ELF-1 (cell line): ENCODE results near the gene BCAN.

ENCODE experiments used
- DNase-seq: peaks from one replicate; pipeline ENCODE4 v3.0.0-alpha.2; 2016; ENCODE audit warnings: low read depth, low spot score

Gene BCAN

DNA sequence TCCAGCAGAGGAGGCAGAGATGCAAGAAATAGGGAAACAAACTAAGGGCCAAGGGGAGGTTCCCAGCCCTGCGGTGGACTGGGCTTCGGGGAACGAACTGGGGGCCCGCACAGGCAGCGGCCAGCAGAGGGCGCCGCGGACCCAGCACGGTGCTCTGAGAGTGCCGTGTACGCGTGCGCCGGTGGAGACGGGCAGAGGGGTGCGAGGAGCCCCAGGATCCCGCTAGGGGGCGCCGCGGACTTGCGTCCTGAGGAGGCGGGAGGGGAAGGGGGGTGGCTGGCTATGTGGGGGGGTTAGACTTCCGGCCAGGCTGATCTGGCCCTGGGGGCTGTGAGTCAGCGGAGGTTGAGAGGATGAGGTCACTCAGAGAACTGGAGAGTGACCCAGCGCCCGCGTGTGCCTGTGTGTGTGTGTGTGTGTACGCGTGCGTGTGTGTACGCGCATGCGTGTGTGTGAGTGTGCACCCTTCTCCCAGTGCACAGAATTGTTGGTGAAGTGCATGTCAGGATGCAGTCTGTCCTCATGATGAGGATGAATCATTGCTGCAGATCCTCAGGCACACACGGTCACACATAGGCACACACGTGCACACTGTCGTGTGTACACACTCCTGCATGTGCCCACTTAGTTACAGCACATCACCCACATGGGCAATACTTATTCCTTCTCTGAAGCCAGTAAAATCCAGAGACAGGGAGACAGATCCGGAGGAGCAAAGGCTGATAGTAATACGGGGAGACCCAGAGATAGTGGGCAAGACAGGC lies 18.3 kb downstream of the BCAN start:
- DNase-seq, result peak; percentile 99

DNA sequence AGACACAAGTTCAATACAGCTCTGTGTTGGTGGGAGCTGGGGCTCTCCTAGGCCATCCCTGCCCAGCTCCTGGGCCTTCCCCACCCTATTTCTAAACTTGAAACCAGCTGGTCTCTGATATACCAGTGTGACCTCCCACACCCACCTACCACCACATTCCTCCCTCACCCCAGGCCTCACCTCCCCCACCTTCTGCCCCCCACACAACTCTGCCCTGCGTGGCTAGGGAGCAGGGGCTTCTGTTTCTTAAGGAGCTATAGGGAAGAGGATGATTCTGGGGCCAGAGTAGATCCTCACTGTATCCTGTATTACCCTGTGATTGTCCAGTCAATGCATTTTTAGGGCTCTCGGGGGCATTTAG lies 18.8 kb downstream of the BCAN start:
- no peak for DNase-seq

DNA sequence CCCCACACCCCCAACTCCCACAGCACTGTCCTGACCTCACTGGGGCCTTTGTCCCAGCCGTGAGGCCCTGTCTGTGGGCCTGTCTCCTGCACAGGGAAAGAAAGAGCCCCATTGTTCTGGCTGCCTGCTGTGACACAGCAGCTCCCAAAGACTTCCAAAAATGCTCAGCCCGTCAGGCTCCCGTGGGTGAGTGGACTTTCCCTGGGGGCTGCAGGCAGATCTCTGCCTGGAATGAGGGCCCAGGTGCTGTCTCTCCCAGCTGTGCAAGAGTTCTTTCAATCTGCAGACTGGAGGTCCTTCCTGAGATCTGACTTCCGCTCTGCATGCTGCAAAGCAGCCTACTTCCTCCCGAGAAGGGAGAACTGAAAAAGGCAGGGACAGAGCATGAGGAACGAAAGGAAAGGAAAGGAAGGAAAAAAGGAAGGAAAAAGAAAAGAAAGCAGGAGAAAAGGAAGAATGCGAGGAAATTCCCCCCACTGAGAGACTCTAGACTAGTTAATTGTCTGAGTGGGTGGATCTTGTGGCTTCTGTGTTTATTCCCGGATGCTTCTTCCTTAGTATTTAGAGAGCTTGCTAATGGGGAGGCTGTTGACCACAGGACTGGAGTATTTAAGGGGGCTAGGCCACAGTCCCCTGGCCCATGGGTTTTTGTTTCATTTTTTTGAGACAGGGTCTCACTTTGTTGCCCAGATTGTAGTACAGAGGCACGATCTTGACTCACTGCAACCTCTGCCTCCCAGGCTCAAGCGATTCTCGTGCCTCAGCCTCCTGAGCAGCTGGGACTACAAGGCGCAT lies 20.3 kb downstream of the BCAN start:
- peak; percentile 24 for DNase-seq

DNA sequence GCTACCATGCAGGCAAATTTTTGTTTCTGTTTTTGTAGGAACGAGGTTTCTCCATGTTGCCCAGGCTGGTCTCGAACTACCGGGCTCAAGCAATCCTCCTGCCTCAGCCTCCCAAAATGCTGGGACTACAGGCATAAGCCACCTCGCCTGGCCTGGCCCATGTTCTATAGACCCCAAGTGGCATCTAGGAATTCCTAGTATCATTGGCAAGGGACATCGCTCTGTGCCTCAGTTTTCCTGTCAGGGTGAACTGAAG lies 20.8 kb downstream of the BCAN start:
- DNase-seq, result no peak

DNA sequence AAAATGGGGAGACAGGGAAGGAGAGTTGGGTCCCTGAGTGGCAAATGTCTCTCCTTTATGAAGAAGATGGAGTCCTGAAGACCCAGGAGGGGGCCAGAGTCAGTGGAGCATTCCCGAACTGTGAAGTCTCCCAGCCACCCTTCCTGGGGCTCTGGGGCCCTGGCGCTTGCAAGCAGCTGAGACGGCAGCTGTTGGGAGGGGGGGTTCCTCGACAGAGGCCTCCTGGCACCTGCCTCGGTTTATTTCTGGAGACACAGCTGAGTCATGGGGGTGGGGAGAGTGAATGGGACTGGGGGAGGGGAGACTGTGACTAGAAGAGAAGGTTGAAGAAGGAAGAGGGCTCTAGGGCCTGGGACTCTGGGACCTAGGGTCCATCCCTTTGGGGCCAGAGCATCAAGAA lies 21.3 kb downstream of the BCAN start:
- DNase-seq, result peak; percentile 33

DNA sequence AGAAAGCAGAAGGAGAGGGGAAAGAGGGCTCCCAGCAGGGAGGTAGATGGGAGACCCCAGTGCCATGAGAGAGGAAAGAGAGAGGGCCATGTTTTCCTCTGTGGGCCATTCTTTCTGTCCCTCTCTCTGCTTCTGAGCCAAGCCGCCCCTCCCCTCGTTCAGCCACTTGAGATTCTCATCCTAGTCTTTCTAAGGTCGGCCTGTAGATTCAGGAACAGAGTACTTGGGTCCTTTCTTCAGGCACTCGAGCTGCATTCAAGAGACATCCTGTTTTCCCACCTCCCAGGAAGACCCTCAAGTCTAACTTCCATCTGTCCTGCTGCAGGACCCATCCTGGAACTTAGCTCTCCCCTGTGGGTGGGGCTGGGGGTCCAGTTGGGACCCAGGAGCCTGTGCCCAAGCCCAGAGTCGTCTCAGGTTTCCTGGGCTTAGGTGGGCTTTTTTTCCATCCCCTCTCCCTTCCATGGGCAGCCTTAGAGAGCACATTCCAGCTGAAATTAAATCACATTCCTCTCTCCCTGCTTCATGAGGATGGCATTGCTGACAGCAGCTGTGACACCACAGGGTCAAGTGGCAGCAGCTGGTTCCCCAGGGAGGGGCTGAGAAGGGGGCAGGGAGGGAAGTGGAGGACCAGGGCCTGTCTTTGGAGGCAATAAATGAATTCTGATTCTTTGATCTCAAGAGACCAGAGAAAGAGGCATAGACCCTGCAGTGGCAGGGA lies 22.3 kb downstream of the BCAN start:
- DNase-seq, result peak; percentile 63

DNA sequence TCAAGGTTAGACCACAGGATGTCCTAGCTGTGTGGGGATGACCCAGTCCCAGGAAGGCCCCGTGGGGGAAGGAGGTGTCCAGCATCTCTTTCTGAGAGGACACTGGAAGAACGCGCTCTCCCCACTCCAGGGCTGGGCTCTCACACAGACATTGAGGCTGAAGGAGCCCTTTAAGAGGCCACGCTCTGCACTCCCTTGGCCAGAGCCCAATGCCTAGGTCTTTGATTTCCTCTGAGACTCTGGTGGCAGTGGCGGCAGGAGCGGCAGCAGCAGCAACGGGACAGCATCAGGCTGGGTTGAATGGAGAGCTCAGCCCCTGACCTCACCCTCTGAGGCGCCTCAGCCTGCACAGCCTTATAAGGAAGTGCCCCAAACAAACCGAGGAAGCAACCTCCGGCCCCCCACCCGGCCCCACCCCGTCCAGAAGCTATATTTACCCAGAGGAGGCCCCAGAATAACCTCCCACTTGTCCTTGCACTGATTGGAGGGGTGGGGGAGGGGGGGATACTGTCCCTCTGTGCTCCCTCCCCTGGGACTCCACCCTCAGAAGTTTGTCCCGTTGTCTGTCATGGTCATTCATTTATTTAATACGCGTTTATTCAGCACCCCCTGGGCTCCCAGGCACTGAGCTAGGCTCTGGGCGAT lies 23.0 kb downstream of the BCAN start:
- DNase-seq, result peak; percentile 74

DNA sequence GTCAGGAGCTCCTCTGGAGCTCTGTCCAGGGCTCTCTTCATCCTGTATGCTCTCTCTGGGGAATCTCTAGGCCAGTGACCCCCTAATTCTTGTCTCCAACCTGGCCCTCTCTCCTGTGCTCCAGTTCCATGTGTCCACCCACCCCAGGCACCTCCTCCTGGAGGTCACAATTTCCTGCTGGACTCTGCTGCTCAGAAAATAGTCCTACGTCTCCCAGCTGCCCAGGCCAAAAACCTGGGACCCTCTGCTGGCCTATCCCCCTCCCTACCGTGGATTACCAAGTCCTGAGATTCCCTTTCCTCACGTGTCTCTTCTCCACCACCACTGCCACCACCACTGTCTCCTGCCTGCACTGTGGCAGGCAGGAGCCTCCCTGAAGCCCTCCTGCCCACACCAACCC lies 23.6 kb downstream of the BCAN start:
- DNase-seq, result no peak

DNA sequence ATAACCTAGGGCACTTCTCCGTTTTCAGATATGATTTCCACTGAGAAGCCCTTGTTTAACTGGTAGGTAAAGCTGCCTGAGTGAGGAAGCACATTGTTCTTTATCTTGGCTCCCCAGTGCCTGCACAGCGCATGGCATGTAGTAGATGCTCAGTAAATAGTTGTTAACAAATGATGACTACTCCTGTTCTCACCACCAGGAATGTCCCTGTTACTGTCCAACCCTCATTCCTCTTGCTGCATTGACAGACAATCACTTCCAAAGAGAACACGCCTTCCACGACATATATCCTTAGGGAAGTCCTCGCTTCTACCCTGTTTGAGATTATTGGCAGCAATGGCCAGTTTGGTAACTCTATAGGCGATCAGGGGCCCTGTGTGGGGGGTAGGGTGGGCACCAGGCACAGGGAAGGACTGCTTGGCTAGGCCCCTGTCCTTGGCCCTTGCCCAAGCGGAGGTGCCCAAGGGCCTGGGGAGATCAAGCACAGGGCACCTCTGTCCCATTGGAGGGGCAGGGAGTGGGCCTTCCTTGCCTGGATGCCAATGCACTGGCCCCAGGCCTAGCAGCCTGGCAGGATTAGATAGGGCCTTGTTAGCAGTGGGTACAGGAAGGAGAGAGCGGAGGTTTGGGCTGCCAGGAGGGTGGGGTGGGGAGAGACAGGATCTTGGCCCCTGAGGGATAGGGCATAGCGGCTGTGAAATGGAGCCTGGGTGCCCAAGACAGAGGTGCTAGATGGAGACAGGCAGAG lies 25.1 kb downstream of the BCAN start:
- DNase-seq, result peak; percentile 23

DNA sequence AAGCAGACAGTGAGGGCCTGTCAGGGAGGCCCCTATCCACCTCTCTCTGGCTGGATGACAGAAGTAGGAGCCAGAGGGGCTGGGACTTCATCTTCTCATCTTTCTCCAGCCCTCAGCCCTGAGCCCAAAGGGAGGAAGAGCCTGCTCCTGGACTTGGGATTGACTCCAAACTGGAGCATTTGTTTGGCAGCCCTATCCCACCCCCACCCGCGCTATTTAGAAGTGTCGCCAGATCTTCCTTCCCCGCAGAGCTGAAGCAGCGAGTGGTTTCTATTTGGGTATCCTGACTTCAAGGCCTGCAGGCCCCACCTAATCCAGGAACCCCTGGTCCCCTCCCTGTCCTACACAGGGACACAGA lies 25.7 kb downstream of the BCAN start:
- no peak for DNase-seq

DNA sequence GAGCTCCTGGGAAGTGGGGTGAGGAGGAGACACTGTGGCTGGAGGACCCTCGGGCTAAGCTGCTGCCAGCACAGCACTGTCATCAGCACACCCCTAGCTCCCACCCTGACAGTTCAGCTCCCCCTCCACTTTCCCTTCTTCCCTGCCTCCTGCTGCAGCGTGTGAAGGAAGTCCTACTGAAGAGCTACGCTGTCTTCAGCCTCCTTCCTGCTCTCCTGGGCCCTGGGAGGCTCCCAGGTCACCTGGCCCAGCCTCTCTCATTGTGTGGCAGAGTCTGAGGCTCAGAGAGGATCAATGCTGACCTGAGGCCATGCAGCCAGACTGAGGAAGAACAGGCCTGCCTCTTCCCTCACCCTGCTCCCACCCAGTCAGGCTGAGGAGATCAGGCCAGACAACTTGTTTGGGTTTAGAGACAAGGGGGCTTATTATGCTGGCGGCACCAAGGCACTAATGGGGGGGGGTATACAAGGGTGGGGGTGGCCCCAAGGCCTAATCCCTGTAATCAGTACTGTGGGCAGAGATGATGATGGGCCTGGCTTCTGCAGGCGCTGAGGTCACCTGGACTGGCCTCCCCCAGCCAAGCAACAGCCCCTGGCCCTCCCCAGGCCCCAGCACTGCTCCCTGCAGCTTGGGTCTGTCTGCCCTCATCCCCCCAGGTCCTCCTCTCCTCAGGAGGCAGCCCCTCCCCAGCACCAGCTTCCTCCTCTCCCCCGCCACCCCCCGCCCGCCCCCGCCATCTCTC lies 26.2 kb downstream of the BCAN start:
- DNase-seq, result peak; percentile 95

DNA sequence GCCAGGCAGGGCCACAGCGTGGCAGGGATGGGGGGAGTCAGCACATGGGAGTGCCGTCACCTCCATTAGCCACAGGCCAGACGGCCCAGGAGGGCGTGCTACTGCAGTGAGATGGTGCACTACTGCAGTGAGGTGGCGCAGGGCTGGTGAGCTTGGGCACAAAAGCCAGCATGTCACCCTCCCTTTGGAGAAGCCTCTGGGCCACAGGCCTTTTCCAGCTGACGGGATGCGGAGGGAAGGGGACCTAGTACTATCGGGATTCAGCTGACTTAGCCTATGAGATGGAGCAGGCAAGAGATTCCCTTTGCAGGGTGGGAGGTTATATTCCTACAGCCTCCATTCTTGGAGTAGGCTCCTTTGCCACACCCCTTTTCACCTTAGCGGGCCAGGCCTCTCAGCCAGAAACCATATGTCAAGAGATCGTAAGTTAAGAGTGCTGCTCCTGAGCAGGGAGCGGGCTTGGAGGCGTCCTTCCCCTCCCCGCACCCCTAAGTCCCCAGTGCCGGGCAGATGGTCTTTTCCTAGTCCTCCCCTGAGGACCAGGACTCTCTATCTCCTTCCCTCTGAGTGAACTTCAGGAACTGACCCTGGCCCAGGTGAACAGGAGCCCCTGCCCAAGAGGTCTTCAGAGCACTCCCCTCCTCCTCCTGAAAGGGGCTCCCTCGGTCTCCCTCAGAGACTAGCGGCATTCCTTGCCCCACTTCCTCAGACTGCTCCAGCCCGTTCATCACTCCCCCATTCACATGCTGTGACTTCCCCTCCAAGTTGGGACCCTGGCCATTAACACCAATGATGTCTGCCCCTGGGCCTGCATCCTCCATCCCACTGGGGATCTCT lies 27.1 kb downstream of the BCAN start:
- DNase-seq, result peak; percentile 91

DNA sequence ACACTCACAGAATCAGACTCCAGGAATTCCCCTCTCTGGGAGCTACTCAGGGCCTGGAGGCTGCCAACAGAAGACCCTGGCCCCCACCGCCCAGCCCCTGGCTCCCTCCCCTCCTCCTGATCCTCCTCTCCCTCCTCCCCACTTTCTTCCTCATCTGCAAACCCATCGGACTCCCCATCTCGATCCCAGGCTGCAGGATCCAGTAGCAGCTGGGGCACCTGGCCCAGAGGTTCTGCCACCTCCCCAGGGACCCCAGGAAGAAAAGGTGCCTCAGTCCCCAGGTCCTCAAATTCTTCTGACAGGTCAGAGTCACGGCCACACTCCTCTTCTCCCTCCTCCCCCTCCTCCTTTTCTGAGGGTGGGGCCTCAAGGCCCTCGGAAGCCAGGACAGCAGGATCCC lies 27.9 kb downstream of the BCAN start:
- no peak for DNase-seq

DNA sequence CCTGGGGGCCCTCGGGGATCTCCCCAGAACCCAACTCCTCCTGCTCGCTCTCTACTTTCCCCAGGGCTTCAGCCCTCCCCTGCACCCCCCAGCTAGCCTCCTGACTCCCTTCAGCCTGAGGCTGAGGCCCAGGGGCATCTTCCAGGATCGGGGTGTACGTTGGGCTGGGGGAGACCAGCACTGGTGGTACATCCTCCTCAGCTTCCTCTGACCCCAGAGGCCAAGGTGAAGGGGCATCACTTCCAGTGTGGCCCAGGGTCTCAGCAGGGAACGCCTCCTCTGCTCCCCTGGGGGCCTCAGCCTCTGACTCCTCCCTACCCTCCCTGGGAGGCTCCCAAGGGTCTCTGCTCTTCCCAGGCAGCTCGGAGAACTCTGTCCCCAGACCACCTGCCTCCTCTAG lies 28.4 kb downstream of the BCAN start:
- no peak for DNase-seq

DNA sequence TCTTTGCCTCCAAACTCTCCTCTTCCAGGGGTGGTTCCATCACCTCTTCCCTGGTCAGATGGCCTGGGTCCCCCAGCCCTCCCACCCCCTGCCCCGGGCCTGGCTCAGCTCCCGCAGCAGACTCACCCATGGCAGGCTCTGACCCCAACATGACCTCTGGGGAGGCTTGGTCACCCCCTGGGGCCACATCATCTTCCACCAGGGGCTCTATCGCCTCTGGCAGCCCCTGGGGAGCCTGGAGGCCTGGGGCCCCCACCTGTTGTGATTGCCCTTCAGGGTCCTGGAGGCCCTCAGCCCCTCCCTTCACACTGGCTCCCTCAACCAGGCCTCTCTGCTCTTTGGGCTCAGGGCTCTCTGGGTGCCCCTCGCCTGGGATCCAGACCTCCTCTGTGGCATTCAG lies 28.9 kb downstream of the BCAN start:
- peak; percentile 28 for DNase-seq

DNA sequence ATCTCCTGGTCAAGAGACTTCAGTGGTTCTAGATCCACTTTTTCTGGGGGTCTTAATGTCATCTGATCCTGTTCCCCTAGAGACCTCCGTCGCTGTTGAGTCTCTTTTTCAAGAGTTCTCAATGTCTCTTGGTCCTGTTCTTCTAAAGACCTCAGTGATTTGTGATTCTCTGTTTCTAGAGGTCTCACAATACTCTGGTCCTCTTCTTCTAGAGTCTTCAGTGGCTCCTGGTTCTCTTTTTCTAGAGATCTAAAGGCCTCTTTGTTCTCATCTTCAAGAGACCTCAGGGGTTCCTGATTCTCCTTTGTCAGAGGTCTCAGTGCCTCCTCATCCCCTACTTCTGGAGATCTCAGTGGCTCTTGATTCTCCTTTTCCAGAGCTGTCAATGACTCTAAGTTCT lies 29.9 kb downstream of the BCAN start:
- DNase-seq, result no peak

DNA sequence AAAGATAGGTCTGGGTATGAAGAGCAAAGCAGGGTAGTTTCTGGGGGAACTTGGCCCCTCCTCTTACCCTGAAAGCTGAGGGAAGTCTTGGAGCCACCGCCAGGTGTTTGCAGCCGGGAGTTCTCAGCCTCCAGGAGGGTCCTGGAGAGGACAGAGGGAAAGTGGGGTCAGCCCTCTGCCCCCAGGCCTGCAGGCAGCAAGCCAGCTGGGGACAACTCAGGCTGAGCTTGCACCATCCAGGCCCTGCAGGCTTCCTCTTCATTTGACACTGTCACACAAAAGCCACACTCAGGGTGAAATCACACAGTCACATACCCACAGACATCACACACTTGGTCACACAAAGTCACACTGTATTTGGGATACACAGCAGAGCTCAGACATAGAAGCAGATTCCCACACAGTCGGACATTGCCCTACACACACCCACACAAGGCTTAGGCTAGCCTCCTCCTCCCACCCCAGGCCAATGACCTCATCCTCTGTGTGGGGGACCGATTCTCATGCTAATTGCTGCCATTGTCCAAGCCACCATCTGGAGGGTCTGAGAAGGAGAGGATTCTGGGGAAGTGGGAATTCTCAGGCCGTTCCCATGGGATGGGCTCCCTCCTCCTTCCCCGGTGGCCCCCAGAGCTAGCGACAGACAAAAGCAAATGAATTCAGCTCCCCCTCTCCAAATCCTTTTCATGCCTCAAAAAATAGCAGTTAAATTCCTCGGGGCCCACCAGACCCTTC lies 31.6 kb downstream of the BCAN start:
- DNase-seq, result peak; percentile 97

DNA sequence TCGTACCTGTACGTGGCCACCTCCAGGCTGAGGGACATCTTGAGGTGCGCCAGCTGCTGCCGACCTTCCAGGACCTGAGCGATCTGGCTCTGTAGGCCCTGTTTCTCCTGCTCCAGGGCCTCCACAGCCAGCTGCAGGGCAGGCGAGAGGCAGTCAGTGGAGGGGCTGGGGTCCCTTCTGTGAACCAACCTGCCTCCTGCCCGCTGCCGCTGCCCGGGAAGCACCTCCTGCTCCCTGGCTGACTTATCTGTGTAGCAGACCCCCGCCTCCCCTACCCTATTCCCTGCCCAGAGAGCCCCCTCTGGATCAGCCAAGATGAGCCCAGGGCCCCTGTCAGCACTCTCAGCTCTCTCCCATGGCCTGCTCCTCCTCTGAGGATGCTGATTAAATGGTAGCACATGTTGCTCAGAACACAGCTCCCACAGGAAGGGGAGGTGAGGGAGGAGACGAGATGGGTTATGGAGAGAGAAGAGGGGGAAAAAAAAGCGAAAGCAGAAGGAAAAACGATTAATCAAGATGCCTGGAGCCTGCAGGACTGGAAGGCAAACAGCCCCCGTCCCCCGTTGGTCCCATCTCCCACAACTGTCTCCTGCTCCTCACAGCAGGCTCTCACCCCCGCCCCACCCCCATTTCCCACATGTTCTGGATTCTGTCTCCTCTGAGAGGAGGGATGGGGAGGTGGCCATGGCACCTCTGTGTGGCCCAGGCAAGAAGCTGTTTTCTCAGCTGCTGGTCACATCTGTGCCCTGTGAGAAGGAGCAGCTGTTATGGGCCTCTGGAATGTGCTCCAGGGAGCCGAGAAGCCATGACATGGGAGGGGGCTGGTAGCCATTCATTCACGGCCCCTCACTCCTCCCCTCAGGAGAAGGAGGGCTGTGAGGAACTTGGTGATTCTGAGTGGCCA lies 33.5 kb downstream of the BCAN start:
- DNase-seq, result peak; percentile 69
